Left ventricle myocardium inferior (tissue), 1 donor: ENCODE data around the gene GCC2. TPM values are rescaled to one million over a fixed set of nuclear protein-coding genes. Genes with fewer than 3 reads are reported as not detected.
"Not testable (repeated sequence)": the region's sequence is repeated elsewhere in the genome, so short reads cannot be mapped to it uniquely, and the experiment has no call there.

Source experiments
- DNase-seq: peaks from one replicate; pipeline ENCODE4 v3.0.0-alpha.2; 2020
- H3K27ac ChIP-seq: fragments of 200-600 bp; replicated peaks from 2 replicates; pipeline ENCODE4 v1.8.0; 2021
- H3K27me3 ChIP-seq: fragments of 200-600 bp; 2 replicates; pipeline ENCODE4 v1.8.0; 2021; ENCODE audit warnings: low read depth
- H3K36me3 ChIP-seq: fragments of 200-600 bp; 2 replicates; pipeline ENCODE4 v1.8.0; 2021
- H3K4me1 ChIP-seq: fragments of 200-600 bp; 2 replicates; pipeline ENCODE4 v1.8.0; 2021
- H3K4me3 ChIP-seq: fragments of 200-600 bp; 2 replicates; pipeline ENCODE4 v1.8.0; 2021; ENCODE audit warnings: mild to moderate bottlenecking, moderate library complexity
- H3K9me3 ChIP-seq: fragments of 200-600 bp; replicated peaks from 2 replicates; pipeline ENCODE4 v1.8.0; 2021
- intact Hi-C: fragments of 100-400 bp; cut with micrococcal nuclease; formaldehyde crosslinking; loops from one replicate; pipeline ENCODE4 v1.11.0; 2022
- total RNA-seq: library from RNA; stranded (reverse); fragmentation: NEBNext Ultra II Directional; extraction: Animal tissue kit (Norgen Biotek cat#: 25700); gene quantifications from one replicate; pipeline ENCODE4 v1.2.1, GENCODE V29; 2021
- TF ChIP-seq, protein P1 (sequence below): fragments of 200-600 bp; IDR thresholded peaks from 2 replicates; pipeline ENCODE4 v1.8.0; 2021; ENCODE audit warnings: antibody characterized with exemption, mild to moderate bottlenecking, borderline replicate concordance
- donor health status: DM: no; HTN: yes; CAD: no; lungs with severe emphysema.

The GCC2 gene
- total RNA-seq, 1 donor from 2014 or later = 24.9 TPM

DNA sequence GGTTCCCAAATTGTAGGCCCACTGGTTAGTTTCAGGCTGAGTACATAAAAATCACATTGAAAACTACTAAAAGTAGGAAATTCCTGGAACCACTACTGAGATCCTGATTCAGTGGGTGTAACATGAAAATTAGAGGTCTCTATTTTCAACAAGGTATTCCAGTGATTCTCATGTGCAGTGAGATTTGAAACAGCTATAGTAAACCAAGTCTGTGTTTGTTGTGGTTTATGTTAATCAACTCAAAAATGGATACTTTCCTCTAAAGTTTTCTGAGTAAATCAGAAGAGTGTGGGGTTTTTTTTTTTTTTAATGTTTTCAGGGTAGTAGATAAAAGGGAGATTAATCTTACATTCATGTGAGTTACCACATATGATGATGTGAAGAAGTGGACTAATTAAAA lies 42.8 kb downstream of the GCC2 start:
- Histone ChIP-seq H3K36me3 (peaks cover 90% of the 10 kb centered on the region), H3K9me3 (no peaks in the 10 kb centered on the region), H3K4me3 (no peak overlapping the region), H3K27ac (no peak overlapping the region), H3K27me3 (no peaks in the 10 kb centered on the region), H3K4me1 (no peaks in the 10 kb centered on the region)
- no peak for DNase-seq
- TF ChIP-seq, protein P1, sequence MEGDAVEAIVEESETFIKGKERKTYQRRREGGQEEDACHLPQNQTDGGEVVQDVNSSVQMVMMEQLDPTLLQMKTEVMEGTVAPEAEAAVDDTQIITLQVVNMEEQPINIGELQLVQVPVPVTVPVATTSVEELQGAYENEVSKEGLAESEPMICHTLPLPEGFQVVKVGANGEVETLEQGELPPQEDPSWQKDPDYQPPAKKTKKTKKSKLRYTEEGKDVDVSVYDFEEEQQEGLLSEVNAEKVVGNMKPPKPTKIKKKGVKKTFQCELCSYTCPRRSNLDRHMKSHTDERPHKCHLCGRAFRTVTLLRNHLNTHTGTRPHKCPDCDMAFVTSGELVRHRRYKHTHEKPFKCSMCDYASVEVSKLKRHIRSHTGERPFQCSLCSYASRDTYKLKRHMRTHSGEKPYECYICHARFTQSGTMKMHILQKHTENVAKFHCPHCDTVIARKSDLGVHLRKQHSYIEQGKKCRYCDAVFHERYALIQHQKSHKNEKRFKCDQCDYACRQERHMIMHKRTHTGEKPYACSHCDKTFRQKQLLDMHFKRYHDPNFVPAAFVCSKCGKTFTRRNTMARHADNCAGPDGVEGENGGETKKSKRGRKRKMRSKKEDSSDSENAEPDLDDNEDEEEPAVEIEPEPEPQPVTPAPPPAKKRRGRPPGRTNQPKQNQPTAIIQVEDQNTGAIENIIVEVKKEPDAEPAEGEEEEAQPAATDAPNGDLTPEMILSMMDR = no peak
- intact Hi-C loops = no loop called here

DNA sequence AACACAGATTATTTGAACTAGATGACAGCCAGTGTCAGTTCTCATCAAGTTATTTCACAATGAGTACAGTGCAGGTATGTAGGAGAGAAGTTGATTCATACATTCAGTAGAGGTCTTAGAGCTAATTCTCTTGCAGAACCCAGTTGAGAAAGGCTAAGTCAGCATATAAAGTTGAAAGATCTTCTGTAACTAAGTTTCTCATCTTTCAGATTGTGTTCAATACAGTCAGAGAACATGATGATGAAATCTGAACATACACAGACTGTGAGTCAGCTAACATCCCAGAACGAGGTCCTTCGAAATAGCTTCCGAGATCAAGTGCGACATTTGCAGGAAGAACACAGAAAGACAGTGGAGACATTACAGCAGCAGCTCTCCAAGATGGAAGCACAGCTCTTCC lies 43.4 kb downstream of the GCC2 start:
- no peak overlapping the region for H3K27ac ChIP-seq

DNA sequence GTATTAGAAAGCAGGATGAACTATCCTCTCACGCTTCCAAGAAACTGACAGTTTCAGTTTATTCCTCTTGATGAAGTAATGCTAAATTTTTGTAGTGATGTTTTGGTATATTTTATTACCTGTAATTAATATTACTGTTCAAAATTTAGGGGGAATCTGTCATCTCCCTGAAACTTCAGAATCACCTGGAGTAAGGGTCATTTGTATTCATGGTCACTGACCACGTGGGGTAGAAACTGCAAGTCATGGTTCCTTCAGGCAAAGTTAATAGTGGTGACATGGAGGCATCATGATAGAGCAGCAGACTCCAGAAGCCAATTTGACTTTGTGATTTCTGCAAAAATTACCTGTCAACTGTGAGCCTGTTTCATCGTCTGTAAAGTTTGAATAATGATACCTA lies 47.2 kb downstream of the GCC2 start:
- DNase-seq, intact Hi-C loops: not testable (repeated sequence)

More for the DNA sequence above, 43.4 kb downstream of the GCC2 start:
- H3K27me3 ChIP-seq = no peaks in the 10 kb centered on the region
- H3K9me3 ChIP-seq = no peaks in the 10 kb centered on the region
- intact Hi-C loops = no loop called here
- no peaks in the 10 kb centered on the region for H3K4me1 ChIP-seq
- TF ChIP-seq, protein P1 = no peak
- H3K4me3 ChIP-seq = no peak overlapping the region
- H3K36me3 ChIP-seq = peaks cover 90% of the 10 kb centered on the region
- DNase-seq = no peak

DNA sequence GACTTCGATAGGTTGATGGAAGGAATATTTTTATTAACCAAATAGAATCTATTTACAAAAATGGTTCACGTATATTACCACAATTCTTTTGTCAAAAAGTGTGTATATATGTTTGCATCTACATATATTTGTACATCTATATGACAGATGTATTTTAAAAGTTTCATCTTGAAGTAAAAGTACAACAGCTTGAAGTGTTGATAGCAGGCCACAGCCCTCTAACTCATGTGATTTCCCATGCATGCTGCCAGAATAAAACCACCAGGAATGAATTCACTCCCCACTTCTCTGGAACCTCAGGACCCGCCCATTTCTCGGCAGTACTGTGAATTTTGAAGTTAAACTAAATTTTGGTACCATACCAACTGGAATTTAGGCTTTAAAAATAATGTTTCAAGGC lies 58.6 kb downstream of the GCC2 start:
- H3K27ac ChIP-seq, H3K9me3 ChIP-seq, DNase-seq, intact Hi-C loops, H3K4me1 ChIP-seq, H3K27me3 ChIP-seq, H3K4me3 ChIP-seq: not testable (repeated sequence)
- peaks cover 17% of the 10 kb centered on the region for H3K36me3 ChIP-seq

More for the DNA sequence above, 47.2 kb downstream of the GCC2 start:
- peaks cover 68% of the 10 kb centered on the region for H3K36me3 ChIP-seq
- not testable (repeated sequence) for H3K4me1 ChIP-seq, H3K27ac ChIP-seq, H3K4me3 ChIP-seq, H3K9me3 ChIP-seq, H3K27me3 ChIP-seq

DNA sequence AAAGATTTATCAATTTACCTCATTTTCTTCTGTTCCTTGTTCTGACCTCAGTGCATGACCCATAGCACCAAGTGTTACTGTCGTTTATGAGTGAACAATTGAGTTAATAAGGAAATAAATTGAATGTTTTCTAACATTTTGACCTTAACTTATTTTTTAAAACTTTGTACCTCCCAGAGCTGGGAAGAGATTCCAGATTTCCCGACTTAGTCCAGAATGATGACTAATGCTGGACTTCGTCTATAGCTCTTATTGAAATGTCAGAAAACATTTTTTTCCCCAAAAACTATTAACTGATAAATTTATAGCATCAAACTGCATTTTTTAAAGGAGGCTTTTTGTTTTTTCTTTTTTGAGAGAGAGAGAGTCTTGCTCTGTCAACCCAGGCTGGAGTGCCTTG lies 63.4 kb downstream of the GCC2 start:
- H3K4me3 ChIP-seq, H3K36me3 ChIP-seq, DNase-seq, H3K27me3 ChIP-seq, H3K9me3 ChIP-seq, H3K27ac ChIP-seq, intact Hi-C loops, H3K4me1 ChIP-seq: not testable (repeated sequence)

DNA sequence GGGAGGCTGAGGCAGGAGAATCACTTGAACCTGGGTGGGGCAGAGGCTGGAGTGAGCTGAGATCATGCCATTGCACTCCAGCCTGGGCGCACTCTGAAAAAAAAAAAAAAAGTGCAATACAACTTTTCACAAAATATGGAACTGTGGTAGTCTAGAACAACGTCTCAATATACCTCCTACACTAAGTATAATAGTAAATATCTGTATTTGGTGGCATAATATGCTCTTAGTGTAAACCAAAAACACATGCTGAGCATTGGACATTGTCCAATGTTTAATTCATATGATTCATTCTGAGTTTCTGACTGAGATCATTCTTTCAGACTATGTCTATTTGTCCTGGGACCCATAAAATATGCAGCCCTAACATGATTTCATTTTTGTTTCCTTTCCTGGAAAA lies 65.5 kb downstream of the GCC2 start:
- H3K36me3 ChIP-seq, H3K27me3 ChIP-seq, H3K27ac ChIP-seq, intact Hi-C loops, H3K4me3 ChIP-seq, H3K4me1 ChIP-seq, DNase-seq: not testable (repeated sequence)
- H3K9me3 ChIP-seq = peaks cover 21% of the 10 kb centered on the region

DNA sequence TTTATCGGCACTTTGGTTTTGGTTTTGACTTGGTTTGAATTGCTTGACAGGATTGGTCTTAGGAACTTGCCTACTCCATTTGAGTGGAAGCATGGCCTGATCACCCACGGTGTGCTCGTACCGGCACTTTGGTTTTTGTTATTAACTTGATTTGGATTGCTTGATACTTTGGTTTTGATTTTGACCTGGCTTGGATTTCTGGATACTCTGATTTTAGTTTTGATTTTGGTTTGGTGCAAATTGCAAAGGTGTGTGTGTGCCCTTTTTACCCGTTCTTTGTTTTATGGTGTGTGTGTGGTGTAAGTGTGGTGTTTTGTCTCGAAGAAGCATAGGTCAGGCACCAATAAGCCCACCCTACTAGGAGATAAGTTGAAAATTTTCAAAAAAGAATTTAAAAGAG lies 75.7 kb downstream of the GCC2 start:
- intact Hi-C loops, H3K9me3 ChIP-seq: not testable (repeated sequence)

DNA sequence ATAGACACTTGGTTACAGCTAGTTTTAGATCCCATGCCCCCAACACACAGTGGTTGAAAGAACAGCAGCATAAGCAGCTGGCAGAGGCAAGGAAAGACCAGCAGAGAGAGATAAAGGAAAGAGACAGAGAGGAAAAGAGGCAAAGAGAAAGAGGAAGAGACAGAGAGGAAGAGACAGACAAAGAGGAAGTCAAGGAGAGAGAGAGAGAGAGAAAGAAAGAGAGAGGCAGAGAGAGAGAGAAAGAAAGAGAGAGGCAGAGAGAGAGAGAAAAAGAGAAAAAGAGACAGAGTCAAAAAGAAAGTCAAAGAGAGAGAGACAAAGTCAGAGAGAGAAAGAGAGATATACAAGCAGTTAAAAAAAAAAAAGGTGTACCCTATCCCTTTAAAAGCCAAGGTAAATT lies 76.3 kb downstream of the GCC2 start:
- H3K4me1 ChIP-seq, intact Hi-C loops, H3K36me3 ChIP-seq, H3K4me3 ChIP-seq, H3K27ac ChIP-seq, H3K27me3 ChIP-seq, H3K9me3 ChIP-seq, DNase-seq: not testable (repeated sequence)

More for the DNA sequence above, 75.7 kb downstream of the GCC2 start:
- not testable (repeated sequence) for H3K4me1 ChIP-seq, H3K4me3 ChIP-seq, H3K36me3 ChIP-seq, DNase-seq, H3K27ac ChIP-seq, H3K27me3 ChIP-seq

DNA sequence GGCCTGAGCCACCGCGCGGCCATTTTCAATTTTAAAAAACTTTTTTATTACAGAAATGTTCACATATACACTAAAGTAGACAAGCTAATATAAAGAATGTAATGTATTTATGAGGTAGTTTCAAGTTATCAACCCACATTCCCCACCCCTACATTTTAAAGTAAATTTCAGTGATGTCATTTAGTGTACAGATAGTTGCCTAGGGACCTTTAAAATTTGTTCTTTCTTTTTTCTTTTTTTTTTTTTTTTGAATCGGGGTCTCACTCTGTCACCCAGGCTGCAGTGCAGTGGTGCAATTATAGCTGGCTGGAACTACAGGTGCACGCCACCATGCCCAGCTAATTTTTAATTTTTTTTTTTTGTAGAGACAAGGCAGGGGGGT lies 82.7 kb downstream of the GCC2 start:
- DNase-seq = no peak
- Histone ChIP-seq H3K27me3 (no peaks in the 10 kb centered on the region), H3K9me3 (no peaks in the 10 kb centered on the region), H3K4me3 (no peak overlapping the region), H3K27ac (no peak overlapping the region), H3K4me1 (peaks cover 27% of the 10 kb centered on the region), H3K36me3 (no peaks in the 10 kb centered on the region)
- intact Hi-C loops = loop anchor here (10.0 kb wide), 1 partner anchor 53 kb away; no protein-coding TSS in a partner anchor
- TF ChIP-seq, protein P1 = no peak
